ENCODE results near the gene ERVFRD-1. TPM values are rescaled to one million over a fixed set of nuclear protein-coding genes. Genes with fewer than 3 reads are reported as not detected.
"Not testable (repeated sequence)": the region's sequence is repeated elsewhere in the genome, so short reads cannot be mapped to it uniquely, and the experiment has no call there.

Gene ERVFRD-1
- total RNA-seq, 2 donors from 2014 or later, result 0.11 TPM; not detected in 1

- H3K27ac Mint-ChIP-seq, result peak overlapping the region; percentile 64
- H3K4me3 Mint-ChIP-seq, result no peak overlapping the region
- no peaks in the 10 kb centered on the region for H3K9me3 Mint-ChIP-seq
- ATAC-seq (replicated peaks), result peak; percentile 87
- H3K36me3 Mint-ChIP-seq (ENCODE audit: low read depth), result peaks cover 15% of the 10 kb centered on the region
- peaks cover 12% of the 10 kb centered on the region for H3K4me1 Mint-ChIP-seq
- H3K27me3 Mint-ChIP-seq, result no peaks in the 10 kb centered on the region
Observed at GRCh38 chr6:11139051-11139960, 27.8 kb upstream of the ERVFRD-1 start.

GRCh38 chr6:11136809-11137208, 25.3 kb upstream of the ERVFRD-1 start:
- ATAC-seq (replicated peaks), result no peak
- H3K9me3 Mint-ChIP-seq, result no peaks in the 10 kb centered on the region
- no peak overlapping the region for H3K4me3 Mint-ChIP-seq
- H3K27me3 Mint-ChIP-seq, result no peaks in the 10 kb centered on the region
- H3K4me1 Mint-ChIP-seq, result peaks cover 12% of the 10 kb centered on the region
- peaks cover 19% of the 10 kb centered on the region for H3K36me3 Mint-ChIP-seq (ENCODE audit: low read depth)
- H3K27ac Mint-ChIP-seq, result no peak overlapping the region

- Mint-ChIP-seq H3K27me3 (no peaks in the 10 kb centered on the region), H3K27ac (no peak overlapping the region), H3K36me3 (ENCODE audit: low read depth) (peaks cover 19% of the 10 kb centered on the region), H3K9me3 (no peaks in the 10 kb centered on the region), H3K4me3 (no peak overlapping the region), H3K4me1 (peaks cover 16% of the 10 kb centered on the region)
- no peak for ATAC-seq (replicated peaks)
Observed at GRCh38 chr6:11133281-11133680, 21.8 kb upstream of the ERVFRD-1 start.

- H3K36me3 Mint-ChIP-seq (ENCODE audit: low read depth), result peaks cover 19% of the 10 kb centered on the region
- no peak for ATAC-seq (replicated peaks)
- H3K9me3 Mint-ChIP-seq, result no peaks in the 10 kb centered on the region
- H3K27ac Mint-ChIP-seq, result no peak overlapping the region
- peaks cover 16% of the 10 kb centered on the region for H3K4me1 Mint-ChIP-seq
- no peak overlapping the region for H3K4me3 Mint-ChIP-seq
- no peaks in the 10 kb centered on the region for H3K27me3 Mint-ChIP-seq
Observed at GRCh38 chr6:11132194-11132888, 20.8 kb upstream of the ERVFRD-1 start.

- Mint-ChIP-seq H3K4me1 (peaks cover 16% of the 10 kb centered on the region), H3K4me3 (no peak overlapping the region), H3K27me3 (no peaks in the 10 kb centered on the region), H3K36me3 (ENCODE audit: low read depth) (peaks cover 18% of the 10 kb centered on the region), H3K9me3 (no peaks in the 10 kb centered on the region), H3K27ac (peak overlapping the region; percentile 58)
- ATAC-seq (replicated peaks), result no peak
Observed at GRCh38 chr6:11130605-11131004, 19.1 kb upstream of the ERVFRD-1 start.

GRCh38 chr6:11129908-11130565, 18.5 kb upstream of the ERVFRD-1 start:
- peak; percentile 52 for ATAC-seq (replicated peaks)
- peaks cover 16% of the 10 kb centered on the region for H3K4me1 Mint-ChIP-seq
- H3K27ac Mint-ChIP-seq, result peak overlapping the region; percentile 58
- H3K27me3 Mint-ChIP-seq, result no peaks in the 10 kb centered on the region
- H3K4me3 Mint-ChIP-seq, result no peak overlapping the region
- H3K36me3 Mint-ChIP-seq (ENCODE audit: low read depth), result peaks cover 15% of the 10 kb centered on the region
- H3K9me3 Mint-ChIP-seq, result no peaks in the 10 kb centered on the region

- Mint-ChIP-seq H3K4me3 (no peak overlapping the region), H3K27ac (no peak overlapping the region), H3K9me3 (no peaks in the 10 kb centered on the region), H3K27me3 (no peaks in the 10 kb centered on the region), H3K4me1 (peaks cover 16% of the 10 kb centered on the region), H3K36me3 (ENCODE audit: low read depth) (peaks cover 4% of the 10 kb centered on the region)
- no peak for ATAC-seq (replicated peaks)
Observed at GRCh38 chr6:11128608-11129007, 17.1 kb upstream of the ERVFRD-1 start.

- H3K4me3 Mint-ChIP-seq, result no peak overlapping the region
- H3K27ac Mint-ChIP-seq, result no peak overlapping the region
- H3K9me3 Mint-ChIP-seq, result no peaks in the 10 kb centered on the region
- H3K27me3 Mint-ChIP-seq, result no peaks in the 10 kb centered on the region
- peaks cover 19% of the 10 kb centered on the region for H3K4me1 Mint-ChIP-seq
- peaks cover 4% of the 10 kb centered on the region for H3K36me3 Mint-ChIP-seq (ENCODE audit: low read depth)
- ATAC-seq (replicated peaks), result no peak
Observed at GRCh38 chr6:11126876-11127275, 15.4 kb upstream of the ERVFRD-1 start.

GRCh38 chr6:11123978-11124377, 12.5 kb upstream of the ERVFRD-1 start:
- peaks cover 16% of the 10 kb centered on the region for H3K4me1 Mint-ChIP-seq
- peaks cover 4% of the 10 kb centered on the region for H3K36me3 Mint-ChIP-seq (ENCODE audit: low read depth)
- H3K9me3 Mint-ChIP-seq, result no peaks in the 10 kb centered on the region
- H3K4me3 Mint-ChIP-seq, result no peak overlapping the region
- no peak for ATAC-seq (replicated peaks)
- no peak overlapping the region for H3K27ac Mint-ChIP-seq
- H3K27me3 Mint-ChIP-seq, result no peaks in the 10 kb centered on the region

- peaks cover 13% of the 10 kb centered on the region for H3K4me1 Mint-ChIP-seq
- no peaks in the 10 kb centered on the region for H3K27me3 Mint-ChIP-seq
- no peak overlapping the region for H3K4me3 Mint-ChIP-seq
- no peaks in the 10 kb centered on the region for H3K9me3 Mint-ChIP-seq
- no peak overlapping the region for H3K27ac Mint-ChIP-seq
- H3K36me3 Mint-ChIP-seq (ENCODE audit: low read depth), result peaks cover 4% of the 10 kb centered on the region
- ATAC-seq (replicated peaks), result no peak
Observed at GRCh38 chr6:11122380-11122779, 10.9 kb upstream of the ERVFRD-1 start.

GRCh38 chr6:11121851-11122250, 10.3 kb upstream of the ERVFRD-1 start:
- Mint-ChIP-seq H3K36me3 (ENCODE audit: low read depth) (peaks cover 4% of the 10 kb centered on the region), H3K27ac (no peak overlapping the region), H3K4me1 (peaks cover 13% of the 10 kb centered on the region), H3K27me3 (no peaks in the 10 kb centered on the region), H3K4me3 (no peak overlapping the region), H3K9me3 (no peaks in the 10 kb centered on the region)
- no peak for ATAC-seq (replicated peaks)

- no peak overlapping the region for H3K4me3 Mint-ChIP-seq
- H3K36me3 Mint-ChIP-seq (ENCODE audit: low read depth), result peaks cover under 1% of the 10 kb centered on the region
- no peaks in the 10 kb centered on the region for H3K9me3 Mint-ChIP-seq
- ATAC-seq (replicated peaks), result no peak
- peaks cover 13% of the 10 kb centered on the region for H3K4me1 Mint-ChIP-seq
- H3K27me3 Mint-ChIP-seq, result no peaks in the 10 kb centered on the region
- H3K27ac Mint-ChIP-seq, result no peak overlapping the region
Observed at GRCh38 chr6:11120271-11121005, 8.9 kb upstream of the ERVFRD-1 start.

- peak; percentile 98 for ATAC-seq (replicated peaks)
Observed at GRCh38 chr6:11115808-11116536, 4.4 kb upstream of the ERVFRD-1 start.

More at GRCh38 chr6:11115808-11116536, 4.4 kb upstream of the ERVFRD-1 start:
- H3K9me3 Mint-ChIP-seq; H3K36me3 Mint-ChIP-seq (ENCODE audit: low read depth); H3K4me3 Mint-ChIP-seq; H3K27me3 Mint-ChIP-seq; H3K27ac Mint-ChIP-seq: not testable (repeated sequence)
- peaks cover 11% of the 10 kb centered on the region for H3K4me1 Mint-ChIP-seq

Measured in activated T-helper 17 cell treated with anti-CD3 and anti-CD28 coated beads, Interleukin-2, amount 50 U/mL, for 72 hours (primary cell).